ENCODE measurements around the gene GRIP1.

DNA sequence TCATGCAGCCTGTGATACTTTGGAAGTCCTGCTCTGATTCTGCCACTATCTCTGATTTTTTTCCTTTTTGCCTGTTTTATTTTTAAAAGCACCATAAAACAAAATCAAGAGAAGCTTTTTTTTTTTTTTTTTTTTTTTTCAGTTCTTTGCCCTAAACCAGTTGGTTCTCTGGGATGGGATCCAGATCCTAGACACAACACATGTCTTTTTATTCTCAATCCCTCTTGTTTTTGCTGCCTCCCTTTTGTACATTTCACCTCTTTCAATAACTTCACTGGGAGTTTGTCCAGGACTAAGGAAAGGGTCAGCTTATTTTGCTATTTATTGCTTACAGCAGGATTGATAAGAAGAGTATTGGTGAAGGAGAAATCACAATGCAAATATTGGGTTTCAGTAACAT lies 139.4 kb downstream of the GRIP1 start:
- TF ChIP-seq CTCF (IDR thresholded peaks at IDR 0.05; ENCODE audit: insufficient read depth, low read length, poor library complexity, severe bottlenecking): no peak
- TF ChIP-seq EZH2phosphoT487 (conservative IDR thresholded peaks at IDR 0.05; ENCODE audit: low read length): no peak

All from SU-DHL-6 (cell line).